ENCODE results near the gene PDE1A. TPM values are rescaled to one million over a fixed set of nuclear protein-coding genes. Genes with fewer than 3 reads are reported as not detected.

Gene PDE1A
- total and polyA plus RNA-seq, 12 donors: 4.0 to 17.4 (median 5.8) TPM

- no peaks in the 10 kb centered on the region for H3K4me1 ChIP-seq (replicated peaks in 1 of 2)
- no peaks in the 10 kb centered on the region for H3K36me3 ChIP-seq (replicated peaks in 1 of 2)
- H3K27ac ChIP-seq: no peak overlapping the region
- H3K4me3 ChIP-seq: no peak overlapping the region
- DNase-seq: no peak
- intact Hi-C loops (cut with DNase I): no loop called here
- H3K9me3 ChIP-seq (replicated peaks in 1 of 3): no peaks in the 10 kb centered on the region
- no peaks in the 10 kb centered on the region for H3K27me3 ChIP-seq
- TF ChIP-seq POLR2A (IDR thresholded peaks at IDR 0.05): no peak
- TF ChIP-seq CTCF (IDR thresholded peaks at IDR 0.05): no peak
Observed at GRCh38 chr2:182368446-182368845, 58.4 kb downstream of the PDE1A start.

- no peaks in the 10 kb centered on the region for H3K36me3 ChIP-seq (replicated peaks in 1 of 2)
- TF ChIP-seq CTCF (IDR thresholded peaks at IDR 0.05) (no peak), POLR2A (IDR thresholded peaks at IDR 0.05) (no peak)
- no peaks in the 10 kb centered on the region for H3K27me3 ChIP-seq
- WGBS, 4 donors: 60 to 89% (median 81%) methylated on average over 2 of the region's 2 CpGs
- intact Hi-C loops (cut with DNase I): no loop called here
- no peak for DNase-seq
- H3K9me3 ChIP-seq (replicated peaks in 1 of 3): no peaks in the 10 kb centered on the region
- H3K4me1 ChIP-seq (replicated peaks in 1 of 2): no peaks in the 10 kb centered on the region
- H3K27ac ChIP-seq: no peak overlapping the region
- H3K4me3 ChIP-seq: no peak overlapping the region
Observed at GRCh38 chr2:182367401-182367800, 59.4 kb downstream of the PDE1A start.

- WGBS, 4 donors: 43 to 54% (median 48%) methylated on average over 4 of the region's 4 CpGs
- Histone ChIP-seq H3K27ac (no peak overlapping the region), H3K36me3 (replicated peaks in 1 of 2) (no peaks in the 10 kb centered on the region), H3K9me3 (replicated peaks in 1 of 3) (no peaks in the 10 kb centered on the region), H3K4me1 (replicated peaks in 1 of 2) (no peaks in the 10 kb centered on the region), H3K27me3 (no peaks in the 10 kb centered on the region), H3K4me3 (no peak overlapping the region)
- intact Hi-C loops (cut with DNase I): no loop called here
- DNase-seq: no peak
- no peak for TF ChIP-seq POLR2A (IDR thresholded peaks at IDR 0.05)
- no peak for TF ChIP-seq CTCF (IDR thresholded peaks at IDR 0.05)
Observed at GRCh38 chr2:182366628-182367027, 60.2 kb downstream of the PDE1A start.

- 47 to 71% (median 49%) methylated on average over 3 of the region's 3 CpGs for WGBS, 4 donors
- Histone ChIP-seq H3K36me3 (replicated peaks in 1 of 2) (no peaks in the 10 kb centered on the region), H3K27me3 (no peaks in the 10 kb centered on the region), H3K9me3 (replicated peaks in 1 of 3) (no peaks in the 10 kb centered on the region), H3K27ac (no peak overlapping the region), H3K4me3 (no peak overlapping the region), H3K4me1 (replicated peaks in 1 of 2) (no peaks in the 10 kb centered on the region)
- intact Hi-C loops (cut with DNase I): no loop called here
- TF ChIP-seq CTCF (IDR thresholded peaks at IDR 0.05) (no peak), POLR2A (IDR thresholded peaks at IDR 0.05) (no peak)
- DNase-seq: no peak
Observed at GRCh38 chr2:182365855-182366254, 61.0 kb downstream of the PDE1A start.

Data from adrenal gland (tissue), 12 donors.